GM12878 (cell line): ENCODE data around the gene TRIM7. TPM values are rescaled to one million over a fixed set of nuclear protein-coding genes. Genes with fewer than 3 reads are reported as not detected.
A peak's percentile ranks its signal among the peaks of the same experiment; 100 is the strongest.

ENCODE experiments used
- ASH2L ChIP-seq: fragments of 300-600, 200-600 bp; sonication (generic); IDR thresholded peaks from 2 replicates; pipeline ENCODE4 v1.6.1; 2017; ENCODE audit warnings: low read depth, mild to moderate bottlenecking, borderline replicate concordance
- BHLHE40 ChIP-seq, 2 experiments: fragments of 450-650 bp in 1 of 2; IDR thresholded peaks; 2 replicates each; pipeline ENCODE4 v1.6.1; 2011 to 2017; ENCODE audit warnings: low read depth in 2 of 2, borderline replicate concordance in 1 of 2, improper control_type of control experiment in 1 of 2, low read length in 1 of 2, mild to moderate bottlenecking in 1 of 2
- PAX8 ChIP-seq: fragments of 450-650 bp; IDR thresholded peaks from 2 replicates; pipeline ENCODE4 v1.6.1; 2017; ENCODE audit warnings: mild to moderate bottlenecking, moderate library complexity
- POLR2AphosphoS2 ChIP-seq: IDR thresholded peaks from 2 replicates; pipeline ENCODE4 v1.6.1; 2011; ENCODE audit warnings: low read depth, mild to moderate bottlenecking, low read length, improper control_type of control experiment, moderate library complexity
- SMARCA5 ChIP-seq: fragments of 450-650 bp; IDR thresholded peaks from 2 replicates; pipeline ENCODE4 v1.6.1; 2017; ENCODE audit warnings: mild to moderate bottlenecking
- YY1 ChIP-seq: IDR thresholded peaks from 2 replicates; pipeline ENCODE4 v1.6.1; 2011; ENCODE audit warnings: low read depth, mild to moderate bottlenecking, low read length
- ZNF384 ChIP-seq: IDR thresholded peaks from 2 replicates; pipeline ENCODE4 v1.6.1; 2012; ENCODE audit warnings: low read depth, mild to moderate bottlenecking, low read length, improper control_type of control experiment, borderline replicate concordance
- ZNF622 ChIP-seq: fragments of 450-650 bp; IDR thresholded peaks from 2 replicates; pipeline ENCODE4 v1.6.1; 2017; ENCODE audit warnings: mild to moderate bottlenecking, inconsistent platforms
- polyA plus RNA-seq, 11 experiments: library from polyadenylated mRNA; depleted of rRNA in 4 of 11; unstranded in 6 of 11; stranded (reverse) in 5 of 11; fragments of >200 nt; fragmentation: Nextera tagmentation in 4 of 11; fragmentation: Illumina TruSeq in 1 of 11; extraction: Ambion mirVana in 4 of 11; extraction: Trizol in 1 of 11; gene quantifications; 1 replicate in 1 of 11; 2 replicates in 10 of 11; pipeline versions ENCODE4 v1.2.1 to v1.2.3, GENCODE V29; 2011 to 2016; ENCODE audit warnings: inconsistent platforms in 2 of 11, missing spikeins in 2 of 11, low read depth in 1 of 11
- total RNA-seq, 4 experiments: library from RNA; depleted of rRNA in 3 of 4; stranded (reverse); fragments of >200 nt in 3 of 4; fragmentation: Illumina TruSeq in 1 of 4; extraction: Trizol in 1 of 4; gene quantifications; 2 replicates each; pipeline versions ENCODE4 v1.2.1 to v1.2.3, GENCODE V29; 2013 to 2021
- TF ChIP-seq, protein P1 (sequence below), 3 experiments: IDR thresholded peaks in 2 of 3; conservative IDR thresholded peaks in 1 of 3; 2 replicates each; pipeline ENCODE4 v1.5.1; 2011; ENCODE audit warnings: low read depth in 3 of 3, low read length in 3 of 3, mild to moderate bottlenecking in 3 of 3, control low read depth in 2 of 3, moderate library complexity in 2 of 3, inconsistent platforms in 1 of 3, mixed read lengths in 1 of 3; ENCODE audit not compliant: control insufficient read depth in 2 of 3, insufficient read depth in 1 of 3; ENCODE audit errors: extremely low read depth in 1 of 3
- TF ChIP-seq, protein P2 (sequence below): fragments of 450-650 bp; IDR thresholded peaks from 2 replicates; pipeline ENCODE4 v1.6.1; 2016; ENCODE audit warnings: mild to moderate bottlenecking
- TF ChIP-seq, protein P3 (sequence below): fragments of 450-650 bp; IDR thresholded peaks from 2 replicates; pipeline ENCODE4 v1.6.1; 2017; ENCODE audit warnings: mild to moderate bottlenecking, moderate library complexity
- TF ChIP-seq, protein P4 (sequence below): IDR thresholded peaks from 2 replicates; pipeline ENCODE4 v1.6.1; 2012; ENCODE audit warnings: low read length, inconsistent platforms
- TF ChIP-seq, protein P5 (sequence below): fragments of 450-650 bp; IDR thresholded peaks from 2 replicates; pipeline ENCODE4 v1.6.1; 2017; ENCODE audit warnings: mild to moderate bottlenecking, moderate library complexity

The TRIM7 gene
- total and polyA plus RNA-seq, 10 of the 15 experiments (the other 5 are each of a cell fraction or from before 2014, with no cell fraction given): 0.02 to 1.6 (median 0.41) TPM

DNA sequence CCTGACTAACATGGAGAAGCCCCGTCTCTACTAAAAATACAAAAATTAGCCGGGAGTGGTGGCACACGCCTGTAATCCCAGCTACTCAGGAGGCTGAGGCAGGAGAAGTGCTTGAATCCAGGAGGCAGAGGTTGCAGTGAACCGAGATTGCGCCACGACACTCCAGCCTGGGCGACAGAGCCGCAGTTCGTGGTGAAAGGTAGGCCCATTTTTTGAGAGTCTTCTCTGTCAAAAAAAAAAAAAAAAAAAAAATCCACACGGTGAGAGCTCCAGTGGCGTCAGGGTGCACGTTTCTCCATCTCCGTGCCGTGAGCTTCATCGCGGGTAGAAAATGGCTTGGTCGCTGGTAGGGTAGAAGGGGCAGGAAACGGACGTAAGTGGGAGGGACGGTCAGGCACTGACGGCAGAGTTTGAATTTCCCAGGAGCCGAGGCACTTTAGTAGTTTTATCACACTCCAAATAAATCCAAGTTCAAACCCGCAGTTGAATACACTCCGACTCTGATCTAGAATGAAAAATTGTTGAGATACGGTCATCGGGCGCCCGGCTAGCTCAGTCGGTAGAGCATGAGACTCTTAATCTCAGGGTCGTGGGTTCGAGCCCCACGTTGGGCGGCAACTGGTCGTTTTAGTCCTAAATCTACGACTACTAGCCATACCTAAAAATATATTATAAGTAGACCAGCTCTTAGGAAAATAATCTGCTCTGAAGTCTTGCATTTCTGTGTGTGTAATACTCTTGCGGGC is 2.4 kb upstream of the TRIM7 start (continued):
- TF ChIP-seq ASH2L (peak; percentile 27; the same call in 1 of the 2 replicates), POLR2AphosphoS2 (no peak), ZNF622 (no peak), YY1 (0 out of 2 replicates have a peak, but pooled peaks have one; percentile 6), ZNF384 (peak; percentile 60; the same call in 1 of the 2 replicates), PAX8 (no peak), BHLHE40 (IDR thresholded peaks at IDR 0.05; ENCODE audit: borderline replicate concordance in 1 of 2, low read depth in 2 of 2, low read length in 1 of 2) (peak; percentile 43 to 71; a peak in 3 of 4 replicates), SMARCA5 (peak; percentile 84)
- TF ChIP-seq, protein P1, sequence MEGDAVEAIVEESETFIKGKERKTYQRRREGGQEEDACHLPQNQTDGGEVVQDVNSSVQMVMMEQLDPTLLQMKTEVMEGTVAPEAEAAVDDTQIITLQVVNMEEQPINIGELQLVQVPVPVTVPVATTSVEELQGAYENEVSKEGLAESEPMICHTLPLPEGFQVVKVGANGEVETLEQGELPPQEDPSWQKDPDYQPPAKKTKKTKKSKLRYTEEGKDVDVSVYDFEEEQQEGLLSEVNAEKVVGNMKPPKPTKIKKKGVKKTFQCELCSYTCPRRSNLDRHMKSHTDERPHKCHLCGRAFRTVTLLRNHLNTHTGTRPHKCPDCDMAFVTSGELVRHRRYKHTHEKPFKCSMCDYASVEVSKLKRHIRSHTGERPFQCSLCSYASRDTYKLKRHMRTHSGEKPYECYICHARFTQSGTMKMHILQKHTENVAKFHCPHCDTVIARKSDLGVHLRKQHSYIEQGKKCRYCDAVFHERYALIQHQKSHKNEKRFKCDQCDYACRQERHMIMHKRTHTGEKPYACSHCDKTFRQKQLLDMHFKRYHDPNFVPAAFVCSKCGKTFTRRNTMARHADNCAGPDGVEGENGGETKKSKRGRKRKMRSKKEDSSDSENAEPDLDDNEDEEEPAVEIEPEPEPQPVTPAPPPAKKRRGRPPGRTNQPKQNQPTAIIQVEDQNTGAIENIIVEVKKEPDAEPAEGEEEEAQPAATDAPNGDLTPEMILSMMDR (IDR thresholded peaks at IDR 0.05 in 2 of 3, conservative IDR thresholded peaks at IDR 0.05 in 1 of 3; ENCODE audit: control insufficient read depth in 2 of 3, extremely low read depth in 1 of 3, insufficient read depth in 1 of 3, low read depth in 3 of 3, low read length in 3 of 3): no peak
- TF ChIP-seq, protein P2, sequence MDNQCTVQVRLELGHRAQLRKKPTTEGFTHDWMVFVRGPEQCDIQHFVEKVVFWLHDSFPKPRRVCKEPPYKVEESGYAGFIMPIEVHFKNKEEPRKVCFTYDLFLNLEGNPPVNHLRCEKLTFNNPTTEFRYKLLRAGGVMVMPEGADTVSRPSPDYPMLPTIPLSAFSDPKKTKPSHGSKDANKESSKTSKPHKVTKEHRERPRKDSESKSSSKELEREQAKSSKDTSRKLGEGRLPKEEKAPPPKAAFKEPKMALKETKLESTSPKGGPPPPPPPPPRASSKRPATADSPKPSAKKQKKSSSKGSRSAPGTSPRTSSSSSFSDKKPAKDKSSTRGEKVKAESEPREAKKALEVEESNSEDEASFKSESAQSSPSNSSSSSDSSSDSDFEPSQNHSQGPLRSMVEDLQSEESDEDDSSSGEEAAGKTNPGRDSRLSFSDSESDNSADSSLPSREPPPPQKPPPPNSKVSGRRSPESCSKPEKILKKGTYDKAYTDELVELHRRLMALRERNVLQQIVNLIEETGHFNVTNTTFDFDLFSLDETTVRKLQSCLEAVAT: peak; percentile 44; the same call in 1 of the 2 replicates
- TF ChIP-seq, protein P3, sequence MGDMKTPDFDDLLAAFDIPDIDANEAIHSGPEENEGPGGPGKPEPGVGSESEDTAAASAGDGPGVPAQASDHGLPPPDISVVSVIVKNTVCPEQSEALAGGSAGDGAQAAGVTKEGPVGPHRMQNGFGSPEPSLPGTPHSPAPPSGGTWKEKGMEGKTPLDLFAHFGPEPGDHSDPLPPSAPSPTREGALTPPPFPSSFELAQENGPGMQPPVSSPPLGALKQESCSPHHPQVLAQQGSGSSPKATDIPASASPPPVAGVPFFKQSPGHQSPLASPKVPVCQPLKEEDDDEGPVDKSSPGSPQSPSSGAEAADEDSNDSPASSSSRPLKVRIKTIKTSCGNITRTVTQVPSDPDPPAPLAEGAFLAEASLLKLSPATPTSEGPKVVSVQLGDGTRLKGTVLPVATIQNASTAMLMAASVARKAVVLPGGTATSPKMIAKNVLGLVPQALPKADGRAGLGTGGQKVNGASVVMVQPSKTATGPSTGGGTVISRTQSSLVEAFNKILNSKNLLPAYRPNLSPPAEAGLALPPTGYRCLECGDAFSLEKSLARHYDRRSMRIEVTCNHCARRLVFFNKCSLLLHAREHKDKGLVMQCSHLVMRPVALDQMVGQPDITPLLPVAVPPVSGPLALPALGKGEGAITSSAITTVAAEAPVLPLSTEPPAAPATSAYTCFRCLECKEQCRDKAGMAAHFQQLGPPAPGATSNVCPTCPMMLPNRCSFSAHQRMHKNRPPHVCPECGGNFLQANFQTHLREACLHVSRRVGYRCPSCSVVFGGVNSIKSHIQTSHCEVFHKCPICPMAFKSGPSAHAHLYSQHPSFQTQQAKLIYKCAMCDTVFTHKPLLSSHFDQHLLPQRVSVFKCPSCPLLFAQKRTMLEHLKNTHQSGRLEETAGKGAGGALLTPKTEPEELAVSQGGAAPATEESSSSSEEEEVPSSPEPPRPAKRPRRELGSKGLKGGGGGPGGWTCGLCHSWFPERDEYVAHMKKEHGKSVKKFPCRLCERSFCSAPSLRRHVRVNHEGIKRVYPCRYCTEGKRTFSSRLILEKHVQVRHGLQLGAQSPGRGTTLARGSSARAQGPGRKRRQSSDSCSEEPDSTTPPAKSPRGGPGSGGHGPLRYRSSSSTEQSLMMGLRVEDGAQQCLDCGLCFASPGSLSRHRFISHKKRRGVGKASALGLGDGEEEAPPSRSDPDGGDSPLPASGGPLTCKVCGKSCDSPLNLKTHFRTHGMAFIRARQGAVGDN: no peak
- TF ChIP-seq, protein P4, sequence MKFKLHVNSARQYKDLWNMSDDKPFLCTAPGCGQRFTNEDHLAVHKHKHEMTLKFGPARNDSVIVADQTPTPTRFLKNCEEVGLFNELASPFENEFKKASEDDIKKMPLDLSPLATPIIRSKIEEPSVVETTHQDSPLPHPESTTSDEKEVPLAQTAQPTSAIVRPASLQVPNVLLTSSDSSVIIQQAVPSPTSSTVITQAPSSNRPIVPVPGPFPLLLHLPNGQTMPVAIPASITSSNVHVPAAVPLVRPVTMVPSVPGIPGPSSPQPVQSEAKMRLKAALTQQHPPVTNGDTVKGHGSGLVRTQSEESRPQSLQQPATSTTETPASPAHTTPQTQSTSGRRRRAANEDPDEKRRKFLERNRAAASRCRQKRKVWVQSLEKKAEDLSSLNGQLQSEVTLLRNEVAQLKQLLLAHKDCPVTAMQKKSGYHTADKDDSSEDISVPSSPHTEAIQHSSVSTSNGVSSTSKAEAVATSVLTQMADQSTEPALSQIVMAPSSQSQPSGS: peak; percentile 42; the same call in 1 of the 2 replicates
- TF ChIP-seq, protein P5, sequence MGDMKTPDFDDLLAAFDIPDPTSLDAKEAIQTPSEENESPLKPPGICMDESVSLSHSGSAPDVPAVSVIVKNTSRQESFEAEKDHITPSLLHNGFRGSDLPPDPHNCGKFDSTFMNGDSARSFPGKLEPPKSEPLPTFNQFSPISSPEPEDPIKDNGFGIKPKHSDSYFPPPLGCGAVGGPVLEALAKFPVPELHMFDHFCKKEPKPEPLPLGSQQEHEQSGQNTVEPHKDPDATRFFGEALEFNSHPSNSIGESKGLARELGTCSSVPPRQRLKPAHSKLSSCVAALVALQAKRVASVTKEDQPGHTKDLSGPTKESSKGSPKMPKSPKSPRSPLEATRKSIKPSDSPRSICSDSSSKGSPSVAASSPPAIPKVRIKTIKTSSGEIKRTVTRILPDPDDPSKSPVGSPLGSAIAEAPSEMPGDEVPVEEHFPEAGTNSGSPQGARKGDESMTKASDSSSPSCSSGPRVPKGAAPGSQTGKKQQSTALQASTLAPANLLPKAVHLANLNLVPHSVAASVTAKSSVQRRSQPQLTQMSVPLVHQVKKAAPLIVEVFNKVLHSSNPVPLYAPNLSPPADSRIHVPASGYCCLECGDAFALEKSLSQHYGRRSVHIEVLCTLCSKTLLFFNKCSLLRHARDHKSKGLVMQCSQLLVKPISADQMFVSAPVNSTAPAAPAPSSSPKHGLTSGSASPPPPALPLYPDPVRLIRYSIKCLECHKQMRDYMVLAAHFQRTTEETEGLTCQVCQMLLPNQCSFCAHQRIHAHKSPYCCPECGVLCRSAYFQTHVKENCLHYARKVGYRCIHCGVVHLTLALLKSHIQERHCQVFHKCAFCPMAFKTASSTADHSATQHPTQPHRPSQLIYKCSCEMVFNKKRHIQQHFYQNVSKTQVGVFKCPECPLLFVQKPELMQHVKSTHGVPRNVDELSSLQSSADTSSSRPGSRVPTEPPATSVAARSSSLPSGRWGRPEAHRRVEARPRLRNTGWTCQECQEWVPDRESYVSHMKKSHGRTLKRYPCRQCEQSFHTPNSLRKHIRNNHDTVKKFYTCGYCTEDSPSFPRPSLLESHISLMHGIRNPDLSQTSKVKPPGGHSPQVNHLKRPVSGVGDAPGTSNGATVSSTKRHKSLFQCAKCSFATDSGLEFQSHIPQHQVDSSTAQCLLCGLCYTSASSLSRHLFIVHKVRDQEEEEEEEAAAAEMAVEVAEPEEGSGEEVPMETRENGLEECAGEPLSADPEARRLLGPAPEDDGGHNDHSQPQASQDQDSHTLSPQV: no peak
